Activated CD8-positive, alpha-beta memory T cell treated with anti-CD3 and anti-CD28 coated beads, Interleukin-2, amount 50 U/mL, for 1 hour (primary cell): ENCODE results near the gene ST8SIA2.

Source experiments
- DNase-seq: peaks from one replicate; pipeline ENCODE4 v3.0.0-alpha.2; 2020; ENCODE audit errors: extremely low read depth

Gene ST8SIA2

GRCh38 chr15:92393071-92393979 is at the start of gene ST8SIA2:
Gene ST8SIA2, plus strand, starts transcription at chr15:92393881. Its CDS starts 184 bp downstream, at chr15:92394065.
- DNase-seq, result no peak

- DNase-seq, result no peak
These were observed 49.6 kb upstream of the ST8SIA2 start for GRCh38 chr15:92343924-92344643.

- no peak for DNase-seq
These were observed 47.6 kb upstream of the ST8SIA2 start for GRCh38 chr15:92346063-92346462.

- no peak for DNase-seq
These were observed 38.4 kb upstream of the ST8SIA2 start for GRCh38 chr15:92355307-92355706.

GRCh38 chr15:92361321-92362000 is 32.2 kb upstream of the ST8SIA2 start:
- DNase-seq, result no peak

- no peak for DNase-seq
These were observed 31.7 kb upstream of the ST8SIA2 start for GRCh38 chr15:92362001-92362350.

GRCh38 chr15:92365084-92365483 is 28.6 kb upstream of the ST8SIA2 start:
- DNase-seq, result no peak

- DNase-seq, result no peak
These were observed 27.8 kb upstream of the ST8SIA2 start for GRCh38 chr15:92365906-92366305.

- no peak for DNase-seq
These were observed 27.3 kb upstream of the ST8SIA2 start for GRCh38 chr15:92366381-92366780.

- DNase-seq, result no peak
These were observed 18.6 kb upstream of the ST8SIA2 start for GRCh38 chr15:92375057-92375456.

- DNase-seq, result no peak
These were observed 17.6 kb upstream of the ST8SIA2 start for GRCh38 chr15:92376109-92376508.

- no peak for DNase-seq
These were observed 16.4 kb upstream of the ST8SIA2 start for GRCh38 chr15:92377083-92377789.

- DNase-seq, result no peak
These were observed 10.0 kb upstream of the ST8SIA2 start for GRCh38 chr15:92383519-92384324.

GRCh38 chr15:92384381-92384780 is 9.3 kb upstream of the ST8SIA2 start:
- no peak for DNase-seq

GRCh38 chr15:92385096-92385495 is 8.6 kb upstream of the ST8SIA2 start:
- no peak for DNase-seq

GRCh38 chr15:92391640-92392039 is 2.0 kb upstream of the ST8SIA2 start:
- no peak for DNase-seq

- DNase-seq, result no peak
These were observed 1.2 kb upstream of the ST8SIA2 start for GRCh38 chr15:92392462-92392861.

GRCh38 chr15:92393980-92394308 is 263 bp downstream of the ST8SIA2 start:
- DNase-seq, result no peak

- DNase-seq, result no peak
These were observed 822 bp downstream of the ST8SIA2 start for GRCh38 chr15:92394309-92395097.

- no peak for DNase-seq
These were observed 1.5 kb downstream of the ST8SIA2 start for GRCh38 chr15:92395098-92395635.
